HG03139 (cell line): Measurements from ENCODE around the gene PLEKHM1.
"Not testable (repeated sequence)": the region's sequence is repeated elsewhere in the genome, so short reads cannot be mapped to it uniquely, and the experiment has no call there.

Experiments
- ATAC-seq: cut with Tn5 transposase; IDR thresholded peaks from one replicate; pipeline ENCODE4 v1.9.1; 2021; ENCODE audit not compliant: unreplicated experiment

Gene PLEKHM1

GRCh38 chr17:45461524-45462327 lies 28.8 kb downstream of the PLEKHM1 start:
- peak; percentile 76 for ATAC-seq

- not testable (repeated sequence) for ATAC-seq
Observed at GRCh38 chr17:45460422-45460821, 30.1 kb downstream of the PLEKHM1 start.

DNA sequence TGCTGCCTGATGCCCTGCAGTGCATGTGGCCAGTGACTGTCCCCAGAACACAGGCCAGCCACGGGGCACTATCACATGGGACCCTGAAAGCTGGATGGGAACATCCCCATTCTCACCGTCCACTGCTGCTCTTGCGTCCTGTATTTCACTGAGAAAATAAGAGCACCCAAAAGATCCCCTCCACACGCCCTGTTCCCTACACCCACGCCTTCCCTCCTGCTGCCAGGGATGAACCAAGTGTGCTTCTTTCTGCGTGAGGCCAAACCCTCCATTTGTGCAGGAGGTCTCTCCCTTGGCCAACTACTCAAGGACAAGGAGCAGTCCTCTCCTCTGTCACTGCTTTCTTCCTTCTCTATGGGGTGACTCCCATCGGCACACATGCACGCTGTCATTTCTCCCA lies 36.2 kb downstream of the PLEKHM1 start:
- ATAC-seq: not testable (repeated sequence)

DNA sequence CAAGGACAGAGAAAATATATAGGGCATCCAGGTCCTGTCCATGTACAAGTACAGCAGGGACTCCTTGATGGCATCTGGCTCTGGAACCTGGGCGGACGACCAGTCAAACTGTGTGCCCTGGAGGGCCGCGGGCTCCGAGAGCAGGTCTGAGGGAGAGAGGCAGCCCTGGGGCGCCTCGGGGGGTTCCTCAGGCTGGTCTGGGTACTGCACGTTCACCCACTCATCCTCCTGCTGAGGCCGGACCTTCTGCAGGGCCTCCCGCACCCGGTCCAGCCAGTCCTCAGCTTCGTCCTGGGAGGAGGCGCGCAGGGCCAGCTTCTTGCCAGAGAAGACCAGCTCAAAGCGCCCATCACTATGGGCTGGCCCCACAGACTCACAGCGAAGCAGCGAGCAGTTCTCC lies 36.8 kb downstream of the PLEKHM1 start:
- not testable (repeated sequence) for ATAC-seq

- ATAC-seq: not testable (repeated sequence)
Observed at GRCh38 chr17:45453225-45453534, 37.3 kb downstream of the PLEKHM1 start.

GRCh38 chr17:45452329-45453224 lies 37.9 kb downstream of the PLEKHM1 start:
- ATAC-seq: not testable (repeated sequence)

DNA sequence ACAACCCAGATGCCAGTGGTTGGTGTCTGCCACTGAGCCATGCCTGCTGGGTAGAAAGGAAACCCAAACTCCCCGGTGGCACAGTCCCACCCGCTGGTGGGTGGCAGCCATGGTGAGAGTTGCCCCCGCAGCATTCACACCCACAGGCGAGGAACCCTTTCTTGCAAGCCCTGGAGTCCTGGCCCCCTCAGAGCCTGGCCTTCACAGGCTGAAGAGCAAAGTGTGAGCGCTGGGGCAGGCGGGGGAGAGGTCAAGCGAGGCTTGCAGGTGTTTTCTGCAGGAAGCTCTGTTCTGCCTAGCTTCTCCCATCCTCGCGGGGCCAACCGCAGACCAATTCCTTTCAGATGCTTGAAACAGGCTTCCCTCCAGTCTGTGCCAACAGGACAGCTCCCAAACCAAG lies 38.9 kb downstream of the PLEKHM1 start:
- ATAC-seq: not testable (repeated sequence)

GRCh38 chr17:45451131-45451530 lies 39.4 kb downstream of the PLEKHM1 start:
- no peak for ATAC-seq

DNA sequence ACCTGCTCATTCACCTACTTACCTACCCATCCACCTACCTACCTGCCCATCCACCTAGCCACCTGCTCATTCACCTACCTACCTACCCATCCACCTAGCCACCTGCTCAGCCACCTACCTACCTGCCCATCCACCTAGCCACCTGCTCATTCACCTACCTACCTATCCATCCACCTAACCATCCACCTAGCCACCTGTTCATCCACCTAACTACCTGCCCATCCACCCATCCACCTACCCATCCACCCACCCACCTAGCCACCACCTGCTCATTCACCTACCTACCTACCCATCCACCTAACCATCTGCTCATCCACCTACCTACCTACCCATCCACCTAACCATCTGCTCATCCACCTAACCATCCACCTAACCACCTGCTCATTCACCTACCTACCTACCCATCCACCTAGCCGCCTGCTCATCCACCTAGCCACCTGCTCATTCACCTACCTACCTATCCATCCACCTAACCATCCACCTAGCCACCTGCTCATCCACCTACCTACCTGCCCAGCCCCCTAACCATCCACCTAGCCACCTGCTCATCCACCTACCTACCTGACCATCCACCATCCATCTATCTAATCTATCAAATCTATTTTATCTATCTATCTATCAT lies 40.7 kb downstream of the PLEKHM1 start:
- not testable (repeated sequence) for ATAC-seq

DNA sequence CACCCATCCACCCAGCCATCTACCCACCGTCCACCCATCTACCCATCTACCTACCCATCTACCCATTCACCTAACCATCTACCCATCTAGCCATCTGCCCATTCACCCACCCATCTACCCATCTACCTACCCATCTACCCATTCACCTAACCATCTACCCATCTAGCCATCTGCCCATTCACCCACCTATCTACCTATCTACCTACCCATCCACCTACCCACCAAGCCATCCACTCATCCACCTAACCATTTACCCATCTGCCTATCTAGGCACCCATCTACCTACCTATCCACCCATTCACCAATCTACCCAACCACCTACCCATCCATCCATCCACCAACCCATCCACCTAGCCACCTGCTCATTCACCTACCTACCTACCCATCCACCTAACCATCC lies 41.3 kb downstream of the PLEKHM1 start:
- not testable (repeated sequence) for ATAC-seq

DNA sequence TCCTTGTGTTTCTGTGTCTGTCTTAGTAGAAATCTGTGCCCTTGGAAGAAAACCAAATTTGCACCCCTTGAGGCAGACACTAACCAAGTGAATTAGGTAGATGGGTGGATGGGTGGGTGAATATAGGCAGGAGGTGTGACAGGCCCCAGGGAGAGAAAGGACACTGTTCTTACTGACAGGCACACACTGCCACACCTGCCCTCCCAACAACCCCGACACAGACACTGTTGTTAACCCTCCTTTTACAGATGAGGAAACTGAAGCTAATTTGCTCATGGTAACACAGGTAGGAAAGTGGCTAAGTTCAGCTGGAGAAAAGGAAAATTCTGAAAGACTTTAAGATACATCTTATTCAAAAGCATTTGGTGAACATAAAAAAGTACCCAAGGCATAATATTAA lies 42.0 kb downstream of the PLEKHM1 start:
- ATAC-seq: not testable (repeated sequence)

DNA sequence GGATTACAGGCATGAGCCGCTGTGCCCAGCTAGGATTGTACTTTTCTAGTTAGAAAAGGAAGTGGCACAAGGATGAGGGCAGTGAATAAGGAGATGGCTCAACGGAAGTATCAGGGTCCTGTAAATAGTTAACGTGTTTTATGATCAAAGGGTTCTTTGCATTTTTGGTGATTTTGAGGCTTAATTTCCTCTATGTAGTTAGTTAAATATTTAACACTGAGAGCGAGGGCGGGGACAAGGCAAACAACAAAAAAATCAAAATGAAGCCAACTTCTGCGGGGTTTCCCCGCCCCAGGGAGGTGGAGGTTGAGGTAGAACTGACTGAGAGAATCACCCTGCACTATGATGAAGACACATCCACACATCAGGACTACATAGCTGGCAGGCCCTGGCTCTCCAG lies 42.5 kb downstream of the PLEKHM1 start:
- not testable (repeated sequence) for ATAC-seq

GRCh38 chr17:45447650-45448049 lies 42.9 kb downstream of the PLEKHM1 start:
- ATAC-seq: not testable (repeated sequence)

DNA sequence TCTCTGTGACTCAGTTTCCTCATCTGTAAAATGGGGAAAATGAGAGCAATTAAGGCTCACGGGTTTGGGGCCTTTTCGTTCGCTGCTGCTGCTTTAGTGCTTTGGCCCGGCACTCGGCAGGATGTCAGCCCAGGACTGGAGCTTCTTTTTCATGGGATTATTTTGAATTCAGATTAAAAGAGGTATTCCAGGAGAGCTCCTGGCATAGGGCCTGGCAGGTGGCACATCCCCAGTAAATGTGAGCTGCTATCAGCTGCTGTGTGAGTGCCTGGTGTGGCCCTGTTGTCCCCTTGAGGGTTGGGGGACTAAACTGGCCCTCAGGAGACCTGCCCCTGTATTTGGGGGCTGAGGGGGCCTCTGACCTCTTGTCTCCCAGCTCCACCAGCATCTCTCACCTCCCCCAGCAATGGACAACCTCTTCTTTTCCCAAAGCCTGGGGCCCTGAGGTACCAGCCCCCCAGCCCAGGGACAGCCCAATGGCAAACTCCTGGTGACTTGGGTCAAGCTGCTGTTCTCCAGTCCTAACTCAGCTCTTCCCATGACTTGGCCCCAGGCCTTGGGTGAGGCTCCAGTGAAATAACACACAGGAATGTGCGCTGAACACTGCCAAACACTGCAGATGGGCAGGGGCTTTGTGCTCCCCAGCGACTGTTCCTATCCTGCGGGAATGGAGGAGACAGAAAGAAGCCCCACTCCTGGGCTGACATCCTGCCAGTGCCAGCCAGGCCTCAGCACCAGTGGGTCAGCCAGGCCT lies 43.5 kb downstream of the PLEKHM1 start:
- ATAC-seq: not testable (repeated sequence)

GRCh38 chr17:45445901-45446743 lies 44.4 kb downstream of the PLEKHM1 start:
- ATAC-seq: not testable (repeated sequence)

DNA sequence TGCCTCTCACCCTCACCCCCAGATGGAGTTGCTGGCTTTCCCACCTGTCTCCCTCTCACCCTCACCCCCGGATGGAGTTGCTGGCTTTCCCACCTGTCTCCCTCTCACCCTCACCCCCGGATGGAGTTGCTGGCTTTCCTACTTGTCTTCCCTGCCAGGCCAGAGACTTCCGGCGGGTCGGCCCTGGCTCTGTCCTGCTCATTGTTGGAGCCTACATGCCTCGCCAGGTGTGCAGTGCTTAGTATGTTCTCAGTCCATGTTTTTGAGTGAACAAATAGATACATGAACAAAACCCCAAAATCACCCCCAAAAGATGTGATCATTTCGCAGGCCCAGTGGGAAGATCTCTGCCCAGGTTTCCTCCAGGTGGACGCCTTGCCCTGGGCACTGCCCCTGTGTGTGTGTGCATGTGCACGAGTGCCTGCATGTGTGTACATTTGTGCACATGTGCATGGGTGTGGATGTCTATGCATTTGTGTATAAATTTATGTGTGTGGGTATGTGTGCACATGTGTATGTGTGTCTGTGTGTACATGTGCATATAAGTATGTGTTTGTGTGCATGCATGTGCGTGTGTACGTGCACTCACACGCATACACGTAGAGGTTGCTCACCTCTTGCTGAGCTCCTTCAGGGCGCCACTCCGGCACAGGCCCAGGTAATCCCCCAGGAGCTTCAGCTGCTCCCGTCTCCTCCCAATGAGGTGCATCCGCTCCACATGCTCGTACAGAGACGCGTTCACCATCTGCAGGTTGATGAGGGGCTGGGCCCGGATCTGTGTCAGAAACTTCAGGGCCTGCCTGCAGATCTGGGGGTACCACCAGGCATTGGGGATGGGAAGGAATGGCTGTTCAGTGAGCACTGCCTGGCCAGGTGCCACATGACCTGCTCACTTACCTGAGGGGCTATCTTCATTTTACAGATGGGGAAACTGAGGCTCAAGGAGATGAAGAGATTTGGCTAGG lies 45.4 kb downstream of the PLEKHM1 start:
- not testable (repeated sequence) for ATAC-seq

GRCh38 chr17:45444301-45444700 lies 46.2 kb downstream of the PLEKHM1 start:
- ATAC-seq: not testable (repeated sequence)

GRCh38 chr17:45443371-45444260 lies 46.9 kb downstream of the PLEKHM1 start:
- not testable (repeated sequence) for ATAC-seq
